Panc1 (cell line): Measurements from ENCODE around the gene ACTR8. TPM values are rescaled to one million over a fixed set of nuclear protein-coding genes. Genes with fewer than 3 reads are reported as not detected.

Experiments used
- ATAC-seq: fragments of 200-7000 bp; cut with Tn5 transposase; 2 replicates; pipeline ENCODE4 v1.9.1; 2020; ENCODE audit warnings: mild to moderate bottlenecking, moderate library complexity
- BruUV-seq: library from RNA; stranded (reverse); fragments of 400-500 nt; replicated peaks from 2 replicates; lab custom pipeline; 2021; lab: Mats Ljungman, UMichigan
- CTCF ChIA-PET: fragments of 300-600 bp; sonication (Branson Sonifier 250); formaldehyde crosslinking; loops from one replicate; lab custom pipeline; 2022; ENCODE audit warnings: antibody characterized with exemption; lab: Charles Lee
- POLR2A ChIA-PET: fragments of 300-600 bp; sonication (Branson Sonifier 250); formaldehyde crosslinking; loops from one replicate; lab custom pipeline; 2022; ENCODE audit warnings: antibody characterized with exemption; lab: Charles Lee
- DNase-seq: peaks from one replicate; pipeline ENCODE4 v3.0.0-alpha.2; 2010; ENCODE audit warnings: low read depth, low spot score
- H3K27ac ChIP-seq: 2 replicates; pipeline ENCODE4 v1.5.1; 2011; ENCODE audit warnings: mild to moderate bottlenecking, low read length, inconsistent platforms
- H3K27me3 ChIP-seq: fragments of 200-500 bp; sonication (Bioruptor generic); 2 replicates; pipeline ENCODE4 v1.6.0; 2014; ENCODE audit warnings: low read length, inconsistent platforms; ENCODE audit not compliant: control insufficient read depth, insufficient read depth
- H3K36me3 ChIP-seq: fragments of 200-500 bp; sonication (Bioruptor generic); 2 replicates; pipeline ENCODE4 v1.5.1; 2014; ENCODE audit warnings: inconsistent platforms, mild to moderate bottlenecking, low read length, moderate library complexity; ENCODE audit not compliant: control insufficient read depth, insufficient read depth
- H3K4me1 ChIP-seq: 2 replicates; pipeline ENCODE4 v1.5.1; 2011; ENCODE audit warnings: inconsistent platforms, mild to moderate bottlenecking, low read length, moderate library complexity; ENCODE audit not compliant: control insufficient read depth, insufficient read depth
- H3K4me3 ChIP-seq, 2 experiments: 2 replicates each; pipeline ENCODE4 v1.5.1; 2011 to 2012; ENCODE audit warnings: low read depth in 2 of 2, low read length in 2 of 2, mild to moderate bottlenecking in 2 of 2, inconsistent platforms in 1 of 2, moderate library complexity in 1 of 2
- H3K9me3 ChIP-seq: fragments of 200-500 bp; sonication (Bioruptor generic); 2 replicates; pipeline ENCODE4 v1.5.1; 2014; ENCODE audit warnings: low read depth, mild to moderate bottlenecking, inconsistent platforms, low read length, moderate library complexity; ENCODE audit not compliant: control insufficient read depth, insufficient read depth
- CTCF ChIP-seq: fragments of 450-650 bp; IDR thresholded peaks from 2 replicates; pipeline ENCODE4 v1.5.1; 2017; ENCODE audit warnings: mild to moderate bottlenecking
- POLR2AphosphoS5 ChIP-seq: IDR thresholded peaks from 2 replicates; pipeline ENCODE4 v1.6.1; 2012; ENCODE audit warnings: mild to moderate bottlenecking, low read depth, low read length, moderate library complexity
- SIN3A ChIP-seq: IDR thresholded peaks from 2 replicates; pipeline ENCODE4 v1.6.1; 2012; ENCODE audit warnings: low read depth, mild to moderate bottlenecking, low read length, moderate library complexity, borderline replicate concordance; ENCODE audit not compliant: insufficient read depth
- TCF7L2 ChIP-seq: IDR thresholded peaks from 2 replicates; pipeline ENCODE4 v1.6.1; 2011; ENCODE audit warnings: mild to moderate bottlenecking, low read depth, low read length, inconsistent platforms
- in situ Hi-C: cut with HindIII; loops from 2 replicates; pipeline ENCODE4 v1.10.0; 2016; ENCODE audit warnings: low sequenced_read_pairs, low pct_unique_long_range_greater_than_20kb
- intact Hi-C: fragments of 100-400 bp; cut with micrococcal nuclease; formaldehyde crosslinking; loops from one replicate; pipeline ENCODE4 v1.10.0; 2022; ENCODE audit not compliant: unreplicated experiment
- total RNA-seq: library from RNA; stranded (reverse); gene quantifications from one replicate; pipeline ENCODE4 v1.2.1, GENCODE V29; 2021; ENCODE audit not compliant: unreplicated experiment
- TF ChIP-seq, protein P1 (sequence below), 2 experiments: IDR thresholded peaks; 2 replicates each; pipeline ENCODE4 v1.6.1; 2011 to 2012; ENCODE audit warnings: low read depth in 2 of 2, control low read depth in 1 of 2, low read length in 1 of 2, mild to moderate bottlenecking in 1 of 2, moderate library complexity in 1 of 2; ENCODE audit not compliant: insufficient read depth in 1 of 2

ACTR8 gene
- total RNA-seq, 1 experiment from 2014 or later = 26.2 TPM

- no TSS peak for BruUV-seq
- CTCF ChIA-PET = no interaction called here
- in situ Hi-C loops (no loop called here), intact Hi-C loops (no loop called here)
- POLR2A ChIA-PET = no interaction called here
- ATAC-seq = no peak
- TF ChIP-seq, protein P1, sequence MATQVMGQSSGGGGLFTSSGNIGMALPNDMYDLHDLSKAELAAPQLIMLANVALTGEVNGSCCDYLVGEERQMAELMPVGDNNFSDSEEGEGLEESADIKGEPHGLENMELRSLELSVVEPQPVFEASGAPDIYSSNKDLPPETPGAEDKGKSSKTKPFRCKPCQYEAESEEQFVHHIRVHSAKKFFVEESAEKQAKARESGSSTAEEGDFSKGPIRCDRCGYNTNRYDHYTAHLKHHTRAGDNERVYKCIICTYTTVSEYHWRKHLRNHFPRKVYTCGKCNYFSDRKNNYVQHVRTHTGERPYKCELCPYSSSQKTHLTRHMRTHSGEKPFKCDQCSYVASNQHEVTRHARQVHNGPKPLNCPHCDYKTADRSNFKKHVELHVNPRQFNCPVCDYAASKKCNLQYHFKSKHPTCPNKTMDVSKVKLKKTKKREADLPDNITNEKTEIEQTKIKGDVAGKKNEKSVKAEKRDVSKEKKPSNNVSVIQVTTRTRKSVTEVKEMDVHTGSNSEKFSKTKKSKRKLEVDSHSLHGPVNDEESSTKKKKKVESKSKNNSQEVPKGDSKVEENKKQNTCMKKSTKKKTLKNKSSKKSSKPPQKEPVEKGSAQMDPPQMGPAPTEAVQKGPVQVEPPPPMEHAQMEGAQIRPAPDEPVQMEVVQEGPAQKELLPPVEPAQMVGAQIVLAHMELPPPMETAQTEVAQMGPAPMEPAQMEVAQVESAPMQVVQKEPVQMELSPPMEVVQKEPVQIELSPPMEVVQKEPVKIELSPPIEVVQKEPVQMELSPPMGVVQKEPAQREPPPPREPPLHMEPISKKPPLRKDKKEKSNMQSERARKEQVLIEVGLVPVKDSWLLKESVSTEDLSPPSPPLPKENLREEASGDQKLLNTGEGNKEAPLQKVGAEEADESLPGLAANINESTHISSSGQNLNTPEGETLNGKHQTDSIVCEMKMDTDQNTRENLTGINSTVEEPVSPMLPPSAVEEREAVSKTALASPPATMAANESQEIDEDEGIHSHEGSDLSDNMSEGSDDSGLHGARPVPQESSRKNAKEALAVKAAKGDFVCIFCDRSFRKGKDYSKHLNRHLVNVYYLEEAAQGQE (IDR thresholded peaks at IDR 0.05; ENCODE audit: insufficient read depth in 1 of 2, low read depth in 2 of 2, low read length in 1 of 2) = no peak
- TF ChIP-seq SIN3A (no peak), POLR2AphosphoS5 (no peak), CTCF (no peak), TCF7L2 (no peak)
- H3K36me3 ChIP-seq = peaks cover 2% of the 10 kb centered on the region
- H3K27ac ChIP-seq = no peak overlapping the region
- H3K27me3 ChIP-seq = no peaks in the 10 kb centered on the region
- peaks cover 4% of the 10 kb centered on the region; the same call in 1 of the 2 replicates for H3K4me1 ChIP-seq
- no peaks in the 10 kb centered on the region for H3K9me3 ChIP-seq
- DNase-seq = no peak
- H3K4me3 ChIP-seq = no peak overlapping the region
These were observed 2.7 kb upstream of the ACTR8 start for GRCh38 chr3:53884623-53885022.

DNA sequence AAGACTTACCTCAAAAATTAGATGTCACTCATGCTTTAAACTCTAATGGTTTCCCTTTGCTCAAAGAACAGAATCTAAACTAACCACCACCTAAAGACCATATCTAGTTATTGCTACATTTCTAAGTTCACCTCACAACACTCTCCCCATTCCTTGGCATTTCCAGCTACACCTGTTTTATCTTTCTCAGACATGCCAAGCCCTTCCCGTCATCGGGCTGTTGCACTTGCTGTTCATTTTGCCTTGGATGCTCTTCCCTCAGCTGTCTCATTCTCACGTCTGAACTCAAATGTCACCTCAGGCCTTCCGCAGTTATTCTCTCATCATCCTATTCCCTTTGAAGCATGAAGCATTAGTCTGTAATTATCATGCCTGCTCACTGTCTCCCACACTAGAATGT lies 1.1 kb upstream of the ACTR8 start:
- no peak for ATAC-seq
- H3K27me3 ChIP-seq = no peaks in the 10 kb centered on the region
- H3K27ac ChIP-seq = no peak overlapping the region
- intact Hi-C loops (no loop called here), in situ Hi-C loops (no loop called here)
- H3K36me3 ChIP-seq = peaks cover 18% of the 10 kb centered on the region
- H3K4me3 ChIP-seq = no peak overlapping the region
- H3K4me1 ChIP-seq = peaks cover 4% of the 10 kb centered on the region; the same call in 1 of the 2 replicates
- H3K9me3 ChIP-seq = no peaks in the 10 kb centered on the region
- ChIA-PET POLR2A (no interaction called here), CTCF (no interaction called here)
- DNase-seq = no peak
- TF ChIP-seq CTCF (no peak), SIN3A (no peak), TCF7L2 (no peak), POLR2AphosphoS5 (no peak)
- TF ChIP-seq, protein P1 (IDR thresholded peaks at IDR 0.05; ENCODE audit: insufficient read depth in 1 of 2, low read depth in 2 of 2, low read length in 1 of 2) = no peak
- BruUV-seq = no TSS peak
